IPS-20b (cell line): ENCODE measurements around the gene DTWD2.

ENCODE experiments used
- H3K27ac ChIP-seq: one replicate; pipeline ENCODE4 v1.5.1; 2013; ENCODE audit warnings: low read length
- H3K27me3 ChIP-seq: 2 replicates; pipeline ENCODE4 v1.6.1; 2013; ENCODE audit warnings: mild to moderate bottlenecking, low read length, inconsistent platforms; ENCODE audit not compliant: insufficient read depth
- H3K36me3 ChIP-seq: 2 replicates; pipeline ENCODE4 v1.6.1; 2013; ENCODE audit warnings: low read depth, mild to moderate bottlenecking, inconsistent platforms, low read length, moderate library complexity; ENCODE audit not compliant: insufficient read depth
- H3K4me1 ChIP-seq: 2 replicates; pipeline ENCODE4 v1.6.1; 2013; ENCODE audit warnings: mild to moderate bottlenecking, control low read depth, inconsistent platforms, low read length, moderate library complexity; ENCODE audit not compliant: insufficient read depth
- H3K4me3 ChIP-seq: 2 replicates; pipeline ENCODE4 v1.5.1; 2013; ENCODE audit warnings: mild to moderate bottlenecking, low read length, inconsistent platforms
- H3K9ac ChIP-seq: 2 replicates; pipeline ENCODE4 v1.6.1; 2013; ENCODE audit warnings: low read depth, mild to moderate bottlenecking, inconsistent platforms, low read length, moderate library complexity
- H3K9me3 ChIP-seq: 2 replicates; pipeline ENCODE4 v1.6.1; 2013; ENCODE audit warnings: mild to moderate bottlenecking, low read depth, low read length, inconsistent platforms; ENCODE audit not compliant: insufficient read depth

The DTWD2 gene, protein sequence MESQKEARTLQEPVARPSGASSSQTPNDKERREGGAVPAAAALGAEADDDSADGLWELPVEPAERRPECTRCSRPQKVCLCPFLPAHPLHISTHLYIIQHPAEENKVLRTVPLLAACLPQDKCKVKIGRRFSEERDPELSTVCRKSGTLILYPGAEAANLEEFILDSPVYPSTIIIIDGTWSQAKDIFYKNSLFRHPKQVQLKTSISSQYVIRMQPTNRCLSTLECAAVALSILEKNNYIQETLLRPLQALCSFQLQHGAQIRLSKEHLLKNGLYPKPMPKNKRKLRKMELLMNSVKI

DNA sequence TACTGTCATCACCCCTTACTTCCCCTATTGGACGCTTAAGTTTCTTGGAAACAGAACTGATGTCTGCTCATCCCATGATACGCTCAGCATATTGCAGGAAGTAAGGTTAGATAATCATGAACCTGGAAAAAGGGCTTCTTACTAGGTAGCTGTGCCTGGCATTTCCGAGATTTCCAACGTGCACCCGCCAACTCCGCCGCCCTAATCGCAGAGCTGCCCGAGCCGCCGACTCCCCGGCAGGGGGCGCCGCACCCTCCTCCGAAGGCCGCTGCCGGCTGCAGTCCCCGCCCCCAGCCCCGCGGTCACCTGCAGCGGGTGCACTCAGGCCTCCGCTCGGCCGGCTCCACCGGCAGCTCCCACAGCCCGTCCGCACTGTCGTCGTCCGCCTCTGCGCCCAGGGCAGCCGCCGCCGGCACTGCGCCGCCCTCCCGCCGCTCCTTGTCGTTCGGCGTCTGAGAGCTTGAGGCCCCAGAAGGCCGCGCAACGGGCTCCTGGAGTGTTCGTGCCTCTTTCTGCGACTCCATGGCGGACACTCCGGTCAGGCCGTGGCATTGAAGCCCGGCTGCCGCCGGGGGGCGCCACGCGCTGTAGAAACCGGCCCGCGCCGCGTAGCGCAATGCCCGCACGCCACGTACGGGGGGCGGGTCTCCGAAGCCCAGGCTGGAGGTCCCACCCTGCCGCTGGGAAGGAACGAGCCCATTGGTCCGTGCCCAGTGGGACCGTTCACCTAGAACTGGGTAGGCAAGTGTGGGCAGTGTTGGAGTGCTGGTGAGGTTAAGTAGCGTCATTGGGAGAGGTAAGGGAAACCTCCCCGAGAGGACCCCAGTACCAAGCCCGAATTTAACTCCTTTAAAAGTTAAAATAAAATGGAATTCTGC, at the start of gene DTWD2:
Gene DTWD2, minus strand, starts transcription at position 560 of the 878 bp plus-strand sequence. Its CDS starts 36 bp downstream, at position 524.
- H3K9me3 ChIP-seq, result no peaks in the 10 kb centered on the region
- H3K27ac ChIP-seq, result no peak within 1 kb of the TSS

DNA sequence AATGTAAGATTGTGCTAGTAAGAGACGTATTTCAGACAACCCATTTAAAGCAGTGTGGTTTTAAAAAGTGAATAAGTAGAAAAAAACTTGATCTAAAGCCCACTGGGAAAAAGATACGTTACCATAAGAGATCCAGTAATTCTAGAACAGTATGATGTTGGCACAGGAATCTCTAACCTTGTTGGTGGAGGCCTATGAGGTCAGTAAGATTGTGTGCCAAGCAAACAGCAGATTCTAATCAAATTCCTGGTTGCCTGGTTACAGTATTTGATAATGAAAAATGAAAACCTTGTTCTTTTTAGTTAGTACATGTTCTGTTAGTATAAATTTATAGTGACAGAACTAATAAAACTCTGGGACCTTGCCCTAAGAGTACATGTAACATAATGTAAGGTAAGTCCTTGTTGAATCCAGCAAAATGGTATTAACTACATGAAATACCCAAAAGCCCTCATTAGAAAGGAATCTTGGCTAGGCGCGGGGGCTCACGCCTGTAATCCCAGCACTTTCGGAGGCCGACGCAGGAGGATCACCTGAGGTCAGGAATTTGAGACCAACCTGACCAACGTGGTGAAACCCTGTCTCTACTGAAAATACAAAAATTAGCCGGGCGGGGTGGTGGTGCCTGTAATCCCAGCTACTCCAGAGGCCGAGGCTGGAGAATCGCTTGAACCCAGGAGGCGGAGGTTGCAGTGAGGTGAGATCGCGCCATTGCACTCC, 49.3 kb upstream of the DTWD2 start:
- no peak overlapping the region for H3K9ac ChIP-seq
- no peak overlapping the region for H3K4me3 ChIP-seq

More for the DNA sequence above, at the start of gene DTWD2:
- peak within 1 kb of the TSS; percentile 68 for H3K4me3 ChIP-seq
- peak within 1 kb of the TSS; percentile 82 for H3K9ac ChIP-seq
- H3K36me3 ChIP-seq, result no peaks in the 10 kb centered on the region
- no peaks in the 10 kb centered on the region for H3K27me3 ChIP-seq
- peaks cover 4% of the 10 kb centered on the region; the same call in 1 of the 2 replicates for H3K4me1 ChIP-seq

DNA sequence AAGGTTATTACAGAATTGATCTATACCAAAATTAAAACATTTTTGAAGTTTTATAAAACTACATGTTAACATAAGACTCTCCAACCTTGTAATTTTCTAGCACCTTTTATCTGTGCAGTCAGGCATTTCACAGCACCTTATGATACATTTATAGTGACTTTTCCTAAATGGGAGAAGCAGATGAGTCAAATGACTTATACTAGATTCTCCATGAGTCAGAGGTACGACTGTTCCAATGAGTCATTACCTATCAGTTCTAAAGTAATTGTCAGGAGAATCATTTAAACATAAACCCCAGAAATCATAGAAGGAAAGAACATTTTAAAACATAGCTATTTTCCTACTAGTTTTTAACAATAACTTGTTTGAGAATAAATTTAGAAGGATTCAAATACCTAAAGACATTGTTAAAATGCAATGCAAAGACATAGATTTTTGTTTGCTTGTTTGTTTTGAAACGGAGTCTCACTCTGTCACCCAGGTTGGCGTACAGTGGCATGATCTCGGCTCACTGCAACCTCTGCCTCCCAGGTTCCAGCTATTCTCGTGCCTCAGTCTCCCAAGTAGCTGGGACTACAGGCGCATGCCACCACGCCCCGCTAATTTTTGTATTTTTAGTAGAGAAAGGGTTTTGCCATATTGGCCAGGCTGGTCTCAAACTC, 47.9 kb upstream of the DTWD2 start:
- H3K36me3 ChIP-seq, result no peaks in the 10 kb centered on the region
- H3K27ac ChIP-seq, result no peak overlapping the region
- peaks cover 6% of the 10 kb centered on the region; the same call in 1 of the 2 replicates for H3K4me1 ChIP-seq
- no peak overlapping the region for H3K9ac ChIP-seq
- H3K4me3 ChIP-seq, result no peak overlapping the region
- H3K27me3 ChIP-seq, result no peaks in the 10 kb centered on the region
- no peaks in the 10 kb centered on the region for H3K9me3 ChIP-seq

More for the DNA sequence above, 49.3 kb upstream of the DTWD2 start:
- no peaks in the 10 kb centered on the region for H3K4me1 ChIP-seq
- no peaks in the 10 kb centered on the region for H3K36me3 ChIP-seq
- no peaks in the 10 kb centered on the region for H3K9me3 ChIP-seq
- H3K27me3 ChIP-seq, result no peaks in the 10 kb centered on the region
- H3K27ac ChIP-seq, result no peak overlapping the region

DNA sequence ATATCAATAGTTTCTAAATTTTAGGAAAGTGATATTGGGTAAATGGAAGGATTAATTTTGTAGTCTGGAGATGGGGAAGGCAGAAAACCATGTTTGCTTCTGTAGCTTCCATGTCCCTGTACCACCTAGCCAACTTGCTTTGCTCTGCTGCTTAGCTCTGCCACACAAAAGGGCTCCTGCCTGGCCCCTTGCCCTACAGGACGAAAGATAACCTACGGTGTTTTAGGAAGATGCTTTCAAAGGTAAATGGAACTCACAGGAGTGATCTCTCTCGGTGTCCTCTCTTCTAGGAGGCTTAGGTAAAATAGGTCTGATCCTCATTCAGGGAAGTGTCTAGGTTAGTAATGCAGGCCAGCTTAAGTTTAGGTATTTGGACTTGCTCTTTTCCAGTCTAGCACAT, 44.8 kb upstream of the DTWD2 start:
- no peaks in the 10 kb centered on the region for H3K27me3 ChIP-seq
- H3K27ac ChIP-seq, result no peak overlapping the region
- H3K9ac ChIP-seq, result no peak overlapping the region
- H3K9me3 ChIP-seq, result no peaks in the 10 kb centered on the region
- H3K4me3 ChIP-seq, result no peak overlapping the region
- no peaks in the 10 kb centered on the region for H3K36me3 ChIP-seq
- H3K4me1 ChIP-seq, result peaks cover 9% of the 10 kb centered on the region; the same call in 1 of the 2 replicates

DNA sequence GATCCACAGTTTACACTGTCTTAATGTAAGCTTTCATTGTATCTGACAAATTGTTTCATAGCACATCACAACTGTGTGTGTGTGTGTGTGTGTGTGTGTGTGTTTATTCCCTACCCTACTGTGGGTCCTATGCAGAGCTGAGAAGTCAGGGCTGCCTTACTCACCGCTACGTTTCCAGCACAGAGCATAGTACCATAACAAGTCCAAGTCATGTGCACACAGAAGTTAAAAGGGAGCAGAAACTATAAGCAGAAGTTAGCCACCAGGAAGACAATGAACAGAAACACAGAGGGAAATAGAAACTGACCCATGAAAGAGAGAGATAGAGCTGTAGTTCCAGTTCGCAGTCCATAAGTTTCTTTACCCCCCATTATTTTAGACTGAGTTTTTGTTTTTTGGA, 44.3 kb upstream of the DTWD2 start:
- Histone ChIP-seq H3K27ac (no peak overlapping the region), H3K36me3 (no peaks in the 10 kb centered on the region), H3K9ac (peak overlapping the region; percentile 24; the same call in 1 of the 2 replicates), H3K27me3 (no peaks in the 10 kb centered on the region), H3K4me3 (no peak overlapping the region), H3K9me3 (no peaks in the 10 kb centered on the region), H3K4me1 (peaks cover 9% of the 10 kb centered on the region; the same call in 1 of the 2 replicates)

DNA sequence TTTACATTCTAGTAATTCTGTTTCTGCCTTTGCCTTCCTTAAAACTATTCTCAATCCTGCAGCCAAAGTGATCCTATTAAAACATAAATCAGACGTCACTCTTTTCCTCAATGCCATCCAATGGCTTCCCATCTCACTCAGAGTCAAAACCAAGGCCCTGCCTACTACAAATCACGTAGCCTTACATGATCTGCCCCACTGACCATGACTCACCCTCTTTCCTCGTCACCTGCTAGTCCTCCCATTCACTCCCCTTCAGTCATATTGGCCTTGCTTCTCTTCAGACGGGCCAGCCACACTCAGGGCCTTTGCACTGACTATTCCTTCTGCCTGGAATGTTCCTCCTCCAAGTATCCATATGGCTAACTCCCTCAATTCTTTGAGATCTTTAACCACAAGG, 43.6 kb upstream of the DTWD2 start:
- H3K27ac ChIP-seq, result no peak overlapping the region
- no peak overlapping the region for H3K9ac ChIP-seq

DNA sequence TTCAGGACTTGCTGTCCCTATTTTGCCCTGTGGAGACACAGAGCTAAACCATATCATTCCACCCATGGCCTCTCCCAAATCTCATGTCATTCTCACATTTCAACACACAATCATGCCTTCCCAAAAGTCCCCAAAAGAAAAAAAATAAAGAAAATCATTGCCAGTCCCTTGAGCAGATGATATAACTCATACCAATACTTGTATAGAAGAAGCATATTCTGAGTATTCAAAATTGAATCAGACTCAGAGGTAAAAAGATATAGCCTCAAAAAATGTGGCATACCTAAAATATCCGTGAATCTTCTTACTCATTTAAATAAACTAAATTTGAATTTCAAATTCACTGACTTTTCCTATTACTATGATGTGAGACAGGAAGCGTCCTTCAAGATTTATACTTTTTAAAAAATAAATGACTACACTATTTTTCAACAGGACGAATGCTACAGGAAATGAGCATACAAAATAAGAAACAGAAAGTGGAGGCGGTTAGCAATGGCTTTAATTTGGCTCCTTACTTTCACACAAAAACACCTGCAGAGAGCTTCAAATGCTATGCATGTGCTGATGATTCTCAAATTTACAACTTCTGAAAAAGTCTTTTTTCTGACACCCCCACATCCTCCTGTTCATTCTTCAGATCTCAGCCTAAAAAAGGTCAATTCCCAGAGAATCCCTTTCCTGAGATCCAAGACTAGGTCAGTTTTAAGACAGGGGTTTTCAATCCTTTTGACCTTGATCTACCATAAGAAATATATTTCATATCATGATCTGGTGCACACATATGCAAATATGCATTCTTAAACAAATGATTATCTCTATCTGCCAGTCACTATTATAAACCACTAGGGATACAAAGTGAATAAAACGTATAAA, 42.9 kb upstream of the DTWD2 start:
- Histone ChIP-seq H3K4me3 (no peak overlapping the region), H3K9me3 (no peaks in the 10 kb centered on the region), H3K36me3 (no peaks in the 10 kb centered on the region), H3K9ac (no peak overlapping the region), H3K27me3 (no peaks in the 10 kb centered on the region), H3K4me1 (peaks cover 9% of the 10 kb centered on the region; the same call in 1 of the 2 replicates), H3K27ac (no peak overlapping the region)

More for the DNA sequence above, 43.6 kb upstream of the DTWD2 start:
- H3K4me1 ChIP-seq, result peaks cover 9% of the 10 kb centered on the region; the same call in 1 of the 2 replicates
- H3K4me3 ChIP-seq, result no peak overlapping the region
- no peaks in the 10 kb centered on the region for H3K36me3 ChIP-seq
- no peaks in the 10 kb centered on the region for H3K27me3 ChIP-seq
- no peaks in the 10 kb centered on the region for H3K9me3 ChIP-seq

DNA sequence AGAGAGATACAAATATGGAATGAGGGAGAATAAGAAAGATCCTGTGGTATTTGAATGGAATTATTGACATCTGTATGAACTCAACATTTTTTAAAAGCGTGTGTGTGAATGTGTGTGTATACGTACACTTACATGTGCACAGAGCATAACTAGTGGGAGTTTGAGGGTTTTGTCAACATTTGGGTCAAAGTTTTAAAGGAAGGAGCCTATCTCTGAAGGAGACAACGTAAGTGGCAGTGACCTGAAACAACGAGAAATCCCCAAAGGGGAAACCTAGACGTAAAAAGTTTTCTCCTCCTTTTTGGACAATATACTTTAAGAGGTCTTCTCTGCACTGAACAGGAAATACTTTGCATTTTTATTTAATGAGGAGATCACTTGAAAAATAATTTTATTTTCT, 40.2 kb upstream of the DTWD2 start:
- no peak overlapping the region for H3K4me3 ChIP-seq
- no peaks in the 10 kb centered on the region for H3K9me3 ChIP-seq
- H3K27me3 ChIP-seq, result no peaks in the 10 kb centered on the region
- no peak overlapping the region for H3K9ac ChIP-seq
- peaks cover 9% of the 10 kb centered on the region; the same call in 1 of the 2 replicates for H3K4me1 ChIP-seq
- H3K27ac ChIP-seq, result no peak overlapping the region
- H3K36me3 ChIP-seq, result no peaks in the 10 kb centered on the region

DNA sequence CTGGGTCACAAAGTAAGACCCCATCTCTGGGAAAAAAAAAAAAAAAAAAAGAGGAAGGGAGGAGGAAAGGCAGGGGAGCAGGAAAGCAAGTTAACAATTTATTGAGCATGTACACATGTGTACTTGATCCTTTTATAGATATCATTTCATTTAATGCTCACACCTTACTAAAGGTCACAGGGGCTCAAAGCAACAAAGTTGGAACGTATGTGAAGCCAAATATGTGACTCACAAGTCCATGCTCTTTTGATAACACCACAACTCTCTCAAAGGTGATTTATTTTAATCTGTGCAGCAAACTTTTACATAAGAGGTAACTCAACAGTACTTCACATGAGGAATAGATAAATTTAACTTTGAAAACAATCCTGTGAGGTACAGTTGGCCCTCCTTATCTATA, 34.4 kb upstream of the DTWD2 start:
- Histone ChIP-seq H3K9me3 (no peaks in the 10 kb centered on the region), H3K4me1 (no peaks in the 10 kb centered on the region), H3K4me3 (no peak overlapping the region), H3K36me3 (no peaks in the 10 kb centered on the region), H3K27ac (no peak overlapping the region), H3K27me3 (no peaks in the 10 kb centered on the region), H3K9ac (no peak overlapping the region)

DNA sequence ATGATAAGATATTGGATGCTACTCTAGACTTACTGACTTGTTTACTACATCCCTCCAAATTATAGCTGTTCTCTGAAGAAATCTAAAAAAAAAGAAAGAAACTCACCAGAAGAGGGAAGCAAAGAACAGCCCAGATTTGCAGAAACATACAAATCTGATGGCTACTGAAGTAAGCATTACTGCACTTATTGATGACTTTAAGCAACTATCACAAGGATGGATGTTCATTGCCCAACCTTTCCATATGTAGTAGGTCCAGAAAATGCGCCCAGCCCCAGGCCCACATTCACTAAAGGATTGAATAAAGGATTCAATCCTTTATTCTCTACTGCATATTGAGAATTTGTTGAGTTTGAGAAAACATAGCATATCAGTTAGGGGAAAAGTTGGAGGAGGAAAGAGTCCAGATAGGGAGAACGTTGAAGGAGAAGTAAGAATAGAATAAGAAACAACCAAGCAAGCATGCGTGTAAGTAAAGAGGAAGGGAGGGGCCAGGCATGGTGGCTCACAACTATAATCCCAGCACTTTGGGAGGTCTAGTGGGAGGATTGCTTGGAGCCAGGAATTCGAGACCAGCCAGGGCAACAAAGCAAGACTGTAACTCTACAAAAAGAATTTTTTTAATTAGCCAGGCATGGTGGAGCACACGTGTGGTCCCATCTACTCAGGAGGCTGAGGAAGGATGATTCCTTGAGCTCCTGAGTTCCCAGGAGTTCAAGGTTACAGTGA, 33.8 kb upstream of the DTWD2 start:
- no peaks in the 10 kb centered on the region for H3K27me3 ChIP-seq
- H3K4me1 ChIP-seq, result no peaks in the 10 kb centered on the region
- H3K36me3 ChIP-seq, result no peaks in the 10 kb centered on the region
- no peak overlapping the region for H3K9ac ChIP-seq
- no peaks in the 10 kb centered on the region for H3K9me3 ChIP-seq
- no peak overlapping the region for H3K4me3 ChIP-seq
- no peak overlapping the region for H3K27ac ChIP-seq
